ENCODE data around the gene KIF23. TPM values are rescaled to one million over a fixed set of nuclear protein-coding genes. Genes with fewer than 3 reads are reported as not detected.

Gene KIF23
- total and polyA plus RNA-seq, 12 donors, result 0.17 to 3.4 (median 0.57) TPM

GRCh38 chr15:69393831-69394491 is 20.2 kb upstream of the KIF23 start:
- ATAC-seq (peak in 1 of 8 donors; percentile 7), DNase-seq (no peak)
- H3K4me3 ChIP-seq, result peak overlapping the region in 2 of 10 donors; percentile 16 to 24
- no peak overlapping the region for H3K27ac ChIP-seq
- TF ChIP-seq, protein P1, sequence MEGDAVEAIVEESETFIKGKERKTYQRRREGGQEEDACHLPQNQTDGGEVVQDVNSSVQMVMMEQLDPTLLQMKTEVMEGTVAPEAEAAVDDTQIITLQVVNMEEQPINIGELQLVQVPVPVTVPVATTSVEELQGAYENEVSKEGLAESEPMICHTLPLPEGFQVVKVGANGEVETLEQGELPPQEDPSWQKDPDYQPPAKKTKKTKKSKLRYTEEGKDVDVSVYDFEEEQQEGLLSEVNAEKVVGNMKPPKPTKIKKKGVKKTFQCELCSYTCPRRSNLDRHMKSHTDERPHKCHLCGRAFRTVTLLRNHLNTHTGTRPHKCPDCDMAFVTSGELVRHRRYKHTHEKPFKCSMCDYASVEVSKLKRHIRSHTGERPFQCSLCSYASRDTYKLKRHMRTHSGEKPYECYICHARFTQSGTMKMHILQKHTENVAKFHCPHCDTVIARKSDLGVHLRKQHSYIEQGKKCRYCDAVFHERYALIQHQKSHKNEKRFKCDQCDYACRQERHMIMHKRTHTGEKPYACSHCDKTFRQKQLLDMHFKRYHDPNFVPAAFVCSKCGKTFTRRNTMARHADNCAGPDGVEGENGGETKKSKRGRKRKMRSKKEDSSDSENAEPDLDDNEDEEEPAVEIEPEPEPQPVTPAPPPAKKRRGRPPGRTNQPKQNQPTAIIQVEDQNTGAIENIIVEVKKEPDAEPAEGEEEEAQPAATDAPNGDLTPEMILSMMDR (IDR thresholded peaks at IDR 0.05), result no peak
- H3K27me3 ChIP-seq, result peaks cover 0 to 13% (median 0%) of the 10 kb centered on the region in 7 donors
- peaks cover 0 to 14% (median 9%) of the 10 kb centered on the region in 9 donors for H3K4me1 ChIP-seq
- intact Hi-C loops (cut with DNase I), result loop anchor here (1.0 to 10.0 kb wide), 9 partner anchors 119 to 337 kb away; partner anchors contain the start of gene GLCE (in 2 of the 10)
- no peaks in the 10 kb centered on the region for H3K9me3 ChIP-seq
- H3K36me3 ChIP-seq, result no peaks in the 10 kb centered on the region
- 53 to 61% methylated on average over 11 of the region's 11 CpGs for WGBS, 2 donors

- TF ChIP-seq, protein P1 (IDR thresholded peaks at IDR 0.05), result peak; percentile 94 to 99 (median 97)
- peak overlapping the region in 3 of 10 donors; percentile 10 to 24 (median 16) for H3K4me3 ChIP-seq
- no peaks in the 10 kb centered on the region for H3K36me3 ChIP-seq
- DNase-seq (peak; percentile 81 to 87), ATAC-seq (peak; percentile 88 to 93 (median 91))
- peaks cover 0 to 14% (median 9%) of the 10 kb centered on the region in 9 donors for H3K4me1 ChIP-seq
- 24 to 27% methylated on average over 36 of the region's 36 CpGs for WGBS, 2 donors
- H3K27ac ChIP-seq, result no peak overlapping the region
- peaks cover 0 to 13% (median 0%) of the 10 kb centered on the region in 7 donors for H3K27me3 ChIP-seq
- no peaks in the 10 kb centered on the region for H3K9me3 ChIP-seq
- intact Hi-C loops (cut with DNase I), result loop anchor here (1.0 to 10.0 kb wide), 9 partner anchors 120 to 337 kb away; partner anchors contain the start of gene GLCE (in 3 of the 10)
Observed at GRCh38 chr15:69394556-69395282, 19.4 kb upstream of the KIF23 start.

DNA sequence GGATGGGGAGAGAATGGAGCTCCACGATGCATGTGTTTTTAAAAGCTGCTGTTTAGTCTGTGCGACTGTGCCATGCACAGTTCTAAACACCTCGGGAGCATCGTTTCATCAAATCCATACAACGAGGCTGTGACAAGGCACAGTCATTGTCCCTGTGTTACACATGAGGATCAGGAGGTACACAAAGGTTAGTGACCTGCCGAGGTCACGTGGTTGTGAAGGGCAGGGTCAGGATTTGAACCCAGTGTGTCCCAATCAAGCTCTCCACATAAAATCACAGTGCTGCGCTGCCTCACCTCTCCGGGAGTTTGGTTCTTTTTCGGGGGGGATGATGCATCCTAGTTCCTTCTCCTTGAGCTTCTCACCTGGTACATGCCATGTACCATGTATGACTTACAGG is 18.7 kb upstream of the KIF23 start:
- Histone ChIP-seq H3K27me3 (peaks cover 0 to 13% (median 0%) of the 10 kb centered on the region in 7 donors), H3K4me3 (no peak overlapping the region), H3K4me1 (peaks cover 0 to 14% (median 9%) of the 10 kb centered on the region in 9 donors), H3K36me3 (no peaks in the 10 kb centered on the region), H3K27ac (no peak overlapping the region), H3K9me3 (no peaks in the 10 kb centered on the region)
- 90 to 94% methylated on average over 10 of the region's 10 CpGs for WGBS, 2 donors
- DNase-seq (no peak), ATAC-seq (no peak)
- TF ChIP-seq, protein P1 (IDR thresholded peaks at IDR 0.05), result no peak
- intact Hi-C loops (cut with DNase I), result loop anchor here (1.0 to 10.0 kb wide), 7 partner anchors 121 to 337 kb away; partner anchors contain the start of gene GLCE (in 2 of the 10)

- Histone ChIP-seq H3K9me3 (no peaks in the 10 kb centered on the region), H3K27ac (no peak overlapping the region), H3K4me1 (peaks cover 0 to 14% (median 9%) of the 10 kb centered on the region in 9 donors), H3K27me3 (peaks cover 0 to 13% (median 0%) of the 10 kb centered on the region in 7 donors), H3K36me3 (no peaks in the 10 kb centered on the region), H3K4me3 (no peak overlapping the region)
- TF ChIP-seq, protein P1 (IDR thresholded peaks at IDR 0.05), result no peak
- ATAC-seq, result no peak
- no peak for DNase-seq
- intact Hi-C loops (cut with DNase I), result loop anchor here (1.0 to 10.0 kb wide), 7 partner anchors 121 to 337 kb away; partner anchors contain the start of gene GLCE (in 2 of the 10)
- WGBS, 2 donors, result 84 to 89% methylated on average over 5 of the region's 5 CpGs
Observed at GRCh38 chr15:69395991-69396390, 18.2 kb upstream of the KIF23 start.
